ENCODE results near the gene UPP2. TPM values are rescaled to one million over a fixed set of nuclear protein-coding genes. Genes with fewer than 3 reads are reported as not detected.

The UPP2 gene
- total RNA-seq, 1 experiment from 2014 or later: not detected

DNA sequence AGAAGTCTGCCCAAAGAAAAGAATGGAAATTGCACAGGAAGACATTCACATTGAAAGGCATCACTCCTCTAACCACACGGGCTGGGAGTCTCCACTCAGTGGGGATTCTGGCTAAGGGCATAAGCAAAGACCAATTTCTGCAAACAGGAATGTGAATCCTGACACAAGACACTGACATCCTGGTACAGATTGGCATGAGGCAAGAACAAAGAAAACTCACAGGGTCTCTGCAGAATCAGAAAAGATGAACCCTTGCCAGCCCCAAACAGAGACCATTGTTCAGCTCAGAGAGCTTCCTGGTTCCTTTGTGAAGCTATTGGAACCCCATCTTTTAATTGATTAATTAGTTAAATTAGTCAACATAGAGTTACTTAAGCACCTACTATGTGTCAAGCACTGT is 82.3 kb downstream of the UPP2 start:
- H3K18ac ChIP-seq (ENCODE audit: insufficient read length, low read depth, low read length): no peak overlapping the region
- H3K4me2 ChIP-seq (ENCODE audit: insufficient read depth, insufficient read length, low read length): no peak overlapping the region
- no peak overlapping the region for H2AFZ ChIP-seq (ENCODE audit: low read length)
- H3K27ac ChIP-seq (ENCODE audit: insufficient read length, low read depth, low read length): no peak overlapping the region
- H4K5ac ChIP-seq (ENCODE audit: insufficient read length, low read depth, low read length): no peak overlapping the region
- H3K27me3 ChIP-seq (ENCODE audit: insufficient read depth, low read length): no peaks in the 10 kb centered on the region
- H3K23me2 ChIP-seq (ENCODE audit: insufficient read length, low read depth, low read length, poor library complexity, severe bottlenecking): no peaks in the 10 kb centered on the region
- no peak overlapping the region for H2BK15ac ChIP-seq (ENCODE audit: low read depth, low read length)
- Mint-ChIP-seq H3K27me3 (ENCODE audit: low read depth) (no peaks in the 10 kb centered on the region; the same call in 1 of the 2 replicates), H3K4me3 (no peak overlapping the region), H3K9me3 (no peaks in the 10 kb centered on the region; a peak in 1 of 5 replicates), H3K36me3 (ENCODE audit: insufficient read depth in 1 of 3, low read depth in 3 of 3) (no peaks in the 10 kb centered on the region), H3K4me1 (peaks cover 5 to 6% of the 10 kb centered on the region in 2 experiments; a peak in 2 of 4 replicates), H3K27ac (no peak overlapping the region)
- TF ChIP-seq, protein P1, sequence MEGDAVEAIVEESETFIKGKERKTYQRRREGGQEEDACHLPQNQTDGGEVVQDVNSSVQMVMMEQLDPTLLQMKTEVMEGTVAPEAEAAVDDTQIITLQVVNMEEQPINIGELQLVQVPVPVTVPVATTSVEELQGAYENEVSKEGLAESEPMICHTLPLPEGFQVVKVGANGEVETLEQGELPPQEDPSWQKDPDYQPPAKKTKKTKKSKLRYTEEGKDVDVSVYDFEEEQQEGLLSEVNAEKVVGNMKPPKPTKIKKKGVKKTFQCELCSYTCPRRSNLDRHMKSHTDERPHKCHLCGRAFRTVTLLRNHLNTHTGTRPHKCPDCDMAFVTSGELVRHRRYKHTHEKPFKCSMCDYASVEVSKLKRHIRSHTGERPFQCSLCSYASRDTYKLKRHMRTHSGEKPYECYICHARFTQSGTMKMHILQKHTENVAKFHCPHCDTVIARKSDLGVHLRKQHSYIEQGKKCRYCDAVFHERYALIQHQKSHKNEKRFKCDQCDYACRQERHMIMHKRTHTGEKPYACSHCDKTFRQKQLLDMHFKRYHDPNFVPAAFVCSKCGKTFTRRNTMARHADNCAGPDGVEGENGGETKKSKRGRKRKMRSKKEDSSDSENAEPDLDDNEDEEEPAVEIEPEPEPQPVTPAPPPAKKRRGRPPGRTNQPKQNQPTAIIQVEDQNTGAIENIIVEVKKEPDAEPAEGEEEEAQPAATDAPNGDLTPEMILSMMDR (conservative IDR thresholded peaks at IDR 0.05): no peak
- WGBS (ENCODE audit: extremely low coverage, insufficient read length, low lambda C conversion rate): no CpG with 5 or more reads among the region's 1 CpG
- H3K4me1 ChIP-seq (ENCODE audit: insufficient read depth, low read length): peaks cover 2% of the 10 kb centered on the region; the same call in 1 of the 2 replicates
- no peak overlapping the region for H4K91ac ChIP-seq (ENCODE audit: insufficient read length, low read depth, low read length)
- H3K79me1 ChIP-seq (ENCODE audit: insufficient read depth, low read depth, low read length, poor library complexity, severe bottlenecking): no peaks in the 10 kb centered on the region
- H2BK20ac ChIP-seq (ENCODE audit: low read depth, low read length, poor library complexity, severe bottlenecking): no peak overlapping the region
- H3T11ph ChIP-seq (ENCODE audit: low read length): no peak overlapping the region
- H3K9ac ChIP-seq (ENCODE audit: extremely low read depth, insufficient read length, low read length): no peak overlapping the region
- H2AK5ac ChIP-seq (ENCODE audit: insufficient read length, low read length): no peak overlapping the region
- H3K4ac ChIP-seq (ENCODE audit: low read depth, low read length): no peak overlapping the region
- no peak overlapping the region for H2BK120ac ChIP-seq (ENCODE audit: low read depth, low read length, poor library complexity, severe bottlenecking)
- no peaks in the 10 kb centered on the region for H4K20me1 ChIP-seq (ENCODE audit: control insufficient read depth, insufficient read depth, insufficient read length)
- no peaks in the 10 kb centered on the region for H3K79me2 ChIP-seq (ENCODE audit: insufficient read depth, low read length)
- no peak overlapping the region for H3K56ac ChIP-seq (ENCODE audit: insufficient read length, low read depth, low read length)
- no peak overlapping the region for H2BK12ac ChIP-seq (ENCODE audit: insufficient read length, low read depth, low read length)
- H3K23ac ChIP-seq (ENCODE audit: insufficient read length, low read depth, low read length): no peak overlapping the region
- no peak overlapping the region for H3K14ac ChIP-seq (ENCODE audit: insufficient read depth, low read length)
- H2BK5ac ChIP-seq (ENCODE audit: insufficient read length, low read length): no peak overlapping the region
- no peak for DNase-seq
- no peak overlapping the region for H4K8ac ChIP-seq (replicated peaks; ENCODE audit: insufficient read length, low read depth, low read length)
- H3K9me3 ChIP-seq (ENCODE audit: control insufficient read depth, low read depth, low read length): no peaks in the 10 kb centered on the region
